HG03045 (cell line): ENCODE measurements around the gene FBXO10.
"Not testable (repeated sequence)": the region's sequence is repeated elsewhere in the genome, so short reads cannot be mapped to it uniquely, and the experiment has no call there.

Experiments used
- ATAC-seq: cut with Tn5 transposase; IDR thresholded peaks from one replicate; pipeline ENCODE4 v1.9.1; 2021; ENCODE audit warnings: mild to moderate bottlenecking, moderate library complexity; ENCODE audit not compliant: unreplicated experiment

FBXO10 gene

DNA sequence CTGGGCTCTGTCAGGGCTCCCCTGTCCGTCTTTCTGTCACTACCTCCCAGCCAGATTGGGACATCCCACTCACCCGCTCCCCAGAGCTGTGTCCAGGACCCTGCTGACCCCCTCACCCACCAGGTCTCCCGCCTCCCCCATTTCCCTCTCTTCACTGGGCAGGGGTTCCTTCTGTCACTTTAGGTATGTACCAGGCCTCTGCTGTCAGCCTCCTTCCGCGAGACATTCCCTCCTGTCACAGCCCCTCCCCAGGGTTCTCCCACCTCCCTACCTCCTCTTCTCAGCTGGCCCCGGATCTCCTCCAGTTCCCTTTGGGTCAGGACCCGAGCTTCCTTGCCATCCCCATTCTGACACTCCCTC lies 89.9 kb downstream of the FBXO10 start:
- peak; percentile 1 for ATAC-seq

DNA sequence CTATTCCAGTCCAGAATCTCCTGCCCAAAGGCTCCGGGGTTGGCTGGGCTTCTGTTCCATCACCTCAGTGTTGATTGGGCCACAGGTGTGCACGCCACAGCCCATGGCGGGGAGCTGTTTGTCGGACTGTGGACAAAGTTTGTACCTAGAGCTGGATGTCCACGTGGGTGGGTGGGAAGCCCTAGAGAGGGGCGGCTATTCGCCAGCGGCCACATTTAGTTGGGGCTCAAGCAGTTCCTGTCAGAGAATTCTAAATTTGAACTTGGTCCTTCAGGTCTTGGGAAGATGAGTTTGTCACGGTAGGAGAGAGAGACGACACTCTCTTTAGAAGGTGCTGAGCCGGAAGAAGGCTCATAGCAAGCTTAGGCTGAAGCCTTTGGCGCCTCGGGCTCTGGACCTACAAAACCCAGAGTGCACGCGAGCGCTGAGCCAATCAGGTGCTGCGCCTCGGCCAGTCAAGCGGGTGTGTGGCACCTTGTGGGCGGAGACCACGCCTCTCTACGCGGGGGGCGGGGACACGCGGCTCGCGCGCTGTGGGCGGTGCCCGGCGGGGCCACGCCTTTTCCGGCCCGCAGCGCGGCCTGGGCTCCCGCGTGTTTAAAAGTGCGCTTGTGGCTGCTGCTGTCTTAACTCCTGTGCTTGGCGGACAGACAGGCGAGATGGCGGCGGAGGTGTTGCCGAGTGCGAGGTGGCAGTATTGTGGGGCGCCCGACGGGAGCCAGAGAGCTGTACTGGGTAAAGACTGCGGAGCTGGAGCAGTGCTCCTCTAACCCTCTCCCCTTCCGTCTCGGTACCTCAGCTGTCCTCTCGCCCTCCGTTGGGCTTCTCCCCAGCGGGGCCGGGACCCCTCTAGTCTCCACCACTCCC lies 90.6 kb downstream of the FBXO10 start, which contains the start of gene POLR1E:
Gene POLR1E, plus strand, starts transcription at position 560 of the 867 bp plus-strand sequence. Its CDS starts 100 bp downstream, at position 660.
- peak; percentile 96 for ATAC-seq

DNA sequence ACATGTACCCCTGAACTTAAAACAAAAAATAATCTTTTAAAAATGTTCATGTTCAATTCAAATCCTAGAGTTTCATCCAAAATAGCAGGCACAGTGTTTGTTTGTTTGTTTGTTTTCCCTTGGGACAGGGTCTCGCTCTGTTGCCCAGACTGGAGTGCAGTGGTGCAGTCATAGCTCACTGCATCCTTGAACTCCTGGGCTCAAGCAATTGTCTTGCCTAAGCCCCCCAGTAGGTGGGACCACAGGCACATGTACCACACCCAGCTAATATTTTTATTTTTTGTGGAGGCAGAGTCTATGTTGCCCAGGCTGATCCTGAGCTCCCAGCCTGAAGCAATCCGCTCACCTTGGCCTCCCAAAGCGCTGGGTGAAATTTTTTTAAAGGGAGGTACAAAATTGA lies 95.4 kb downstream of the FBXO10 start:
- no peak for ATAC-seq

DNA sequence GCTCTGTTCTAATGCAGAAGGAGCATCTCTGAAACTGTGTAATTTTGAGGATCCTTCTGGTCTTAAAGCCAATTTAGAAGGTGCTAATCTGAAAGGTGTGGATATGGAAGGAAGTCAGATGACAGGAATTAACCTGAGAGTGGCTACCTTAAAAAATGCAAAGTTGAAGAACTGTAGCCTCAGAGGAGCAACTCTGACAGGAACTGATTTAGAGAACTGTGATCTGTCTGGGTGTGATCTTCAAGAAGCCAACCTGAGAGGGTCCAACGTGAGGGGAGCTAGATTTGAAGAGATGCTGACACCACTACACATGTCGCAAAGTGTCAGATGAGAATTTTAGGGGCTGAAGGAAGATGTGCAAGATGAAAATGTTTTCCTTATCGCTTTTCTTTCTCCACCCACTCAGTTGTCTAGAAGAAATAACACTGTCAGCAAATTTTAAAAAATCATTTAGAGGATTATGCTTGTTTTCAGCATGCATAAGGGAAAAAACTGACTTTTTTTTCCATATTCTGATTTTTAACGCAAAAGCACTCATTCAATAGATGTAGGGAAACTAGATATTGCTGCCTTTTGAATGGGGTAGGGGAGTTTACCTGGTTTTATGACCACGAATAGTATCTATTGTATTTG lies 98.1 kb downstream of the FBXO10 start:
- not testable (repeated sequence) for ATAC-seq

DNA sequence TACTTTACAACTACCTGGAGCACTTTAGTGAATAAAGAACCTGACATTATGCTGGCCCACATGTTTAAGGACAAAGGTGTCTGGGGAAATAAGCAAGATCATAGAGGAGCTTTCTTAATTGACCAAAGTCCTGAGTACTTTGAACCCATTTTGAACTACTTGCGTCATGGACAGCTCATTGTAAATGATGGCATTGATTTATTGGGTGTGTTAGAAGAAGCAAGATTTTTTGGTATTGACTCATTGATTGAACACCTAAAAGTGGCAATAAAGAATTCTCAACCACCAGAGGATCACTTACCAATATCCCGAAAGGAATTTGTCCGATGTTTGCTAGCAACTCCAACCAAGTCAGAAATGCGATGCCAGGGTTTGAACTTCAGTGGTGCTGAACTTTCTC lies 98.7 kb downstream of the FBXO10 start:
- not testable (repeated sequence) for ATAC-seq

DNA sequence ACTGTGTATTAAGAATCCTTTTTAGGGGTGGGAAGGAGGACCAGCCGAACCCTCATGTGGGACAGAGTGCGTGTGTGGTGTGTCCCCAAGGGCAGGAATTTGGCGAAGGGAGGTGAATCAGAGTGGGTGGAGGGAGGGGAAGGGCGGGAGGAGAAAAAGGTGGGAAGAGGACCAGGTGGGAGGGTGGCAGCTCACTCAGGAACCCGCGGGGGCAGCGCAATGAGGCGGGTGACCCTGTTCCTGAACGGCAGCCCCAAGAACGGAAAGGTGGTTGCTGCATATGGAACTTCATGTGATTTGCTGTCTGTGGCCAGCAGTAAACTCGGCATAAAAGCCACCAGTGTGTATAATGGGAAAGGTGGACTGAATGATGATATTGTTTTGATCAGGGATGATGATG lies 99.2 kb downstream of the FBXO10 start:
- no peak for ATAC-seq

DNA sequence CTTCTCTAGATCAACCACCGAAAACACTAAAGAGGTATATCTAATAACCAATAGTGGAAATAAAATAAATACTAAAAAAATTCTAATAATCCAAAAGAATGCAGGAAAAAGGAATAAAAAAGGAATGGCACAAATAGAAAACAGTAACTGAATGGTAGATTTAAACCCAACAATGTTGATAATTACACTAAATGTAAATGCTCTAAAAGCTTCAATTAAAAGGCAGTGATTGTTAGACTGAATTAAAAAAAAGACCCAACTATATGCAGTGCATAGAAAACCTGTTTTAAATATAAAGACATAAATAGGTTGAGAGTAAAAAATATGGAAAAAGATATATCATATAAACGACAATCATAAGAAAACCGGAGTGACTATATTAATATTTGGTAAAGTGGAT lies 101.7 kb downstream of the FBXO10 start:
- no peak for ATAC-seq

DNA sequence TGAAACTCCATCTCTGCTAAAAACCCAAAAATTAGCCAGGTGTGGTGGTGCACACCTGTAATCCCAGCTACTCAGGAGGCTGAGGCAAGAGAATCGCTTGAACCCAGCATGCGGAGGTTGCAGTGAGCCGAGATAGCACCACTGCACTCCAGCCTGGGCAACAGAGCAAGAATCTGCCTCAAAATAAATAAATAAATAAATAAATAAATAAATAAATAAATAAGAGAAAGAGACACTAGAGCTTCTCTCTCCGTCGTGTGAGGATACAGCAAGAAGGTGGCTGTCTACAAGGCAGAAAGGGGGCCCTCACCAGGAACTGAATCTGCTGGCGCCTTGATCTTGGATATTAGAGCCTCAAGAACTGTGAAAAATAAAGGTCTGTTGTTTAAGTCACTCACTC lies 102.2 kb downstream of the FBXO10 start:
- not testable (repeated sequence) for ATAC-seq

DNA sequence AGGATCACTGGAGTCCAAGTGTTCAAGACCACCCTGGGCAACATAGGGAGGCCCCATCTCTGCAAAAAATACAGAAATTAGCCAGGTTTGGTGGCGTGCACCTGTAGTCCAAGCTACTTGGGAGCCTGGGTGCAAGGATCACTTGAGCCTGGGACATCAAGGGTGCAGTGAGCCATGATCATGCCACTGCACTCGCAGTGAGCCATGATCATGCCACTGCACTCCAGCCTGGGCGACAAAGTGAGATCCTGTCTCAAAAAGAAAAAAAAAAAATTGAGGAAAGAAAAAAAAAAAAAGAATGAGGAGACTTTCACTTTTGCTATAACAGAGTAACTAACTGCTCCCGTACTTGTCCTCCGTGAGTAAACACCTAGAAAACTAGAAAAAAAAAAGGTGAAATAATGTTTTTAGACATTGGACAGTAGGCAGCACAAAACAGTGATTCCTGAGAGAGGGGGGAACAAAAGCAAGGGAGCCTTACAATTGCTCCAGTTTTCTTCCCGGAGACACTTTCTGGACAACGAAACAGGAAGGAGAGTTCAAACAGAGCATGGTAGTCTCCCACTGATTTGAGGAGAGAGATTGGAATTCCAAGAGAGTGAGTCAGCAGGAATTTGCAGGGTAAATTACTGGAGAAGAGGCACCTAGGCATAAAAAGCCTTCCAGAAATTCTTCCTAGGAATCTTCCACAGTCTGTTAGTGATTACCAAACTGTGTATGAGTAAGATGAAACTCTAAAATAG lies 104.1 kb downstream of the FBXO10 start:
- no peak for ATAC-seq

DNA sequence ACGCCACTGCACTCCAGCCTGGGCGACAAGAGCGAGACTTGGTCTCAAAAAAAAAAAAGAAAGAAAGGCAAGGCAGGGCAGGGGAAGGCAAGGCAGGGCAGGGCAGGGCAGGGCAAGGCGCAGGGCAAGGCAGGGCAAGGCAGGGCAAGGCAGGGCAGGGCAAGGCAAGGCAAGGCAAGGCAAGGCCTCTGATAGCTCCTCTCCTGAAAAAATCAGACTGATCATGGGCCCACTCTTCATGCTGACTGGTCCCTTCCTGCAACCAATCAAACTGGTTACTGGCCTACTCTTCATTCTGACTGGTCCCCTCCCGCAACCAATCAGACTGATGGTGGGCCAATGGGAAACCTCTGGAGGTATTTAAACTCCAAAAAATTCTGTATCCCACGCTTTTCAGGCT lies 107.6 kb downstream of the FBXO10 start:
- ATAC-seq: no peak

DNA sequence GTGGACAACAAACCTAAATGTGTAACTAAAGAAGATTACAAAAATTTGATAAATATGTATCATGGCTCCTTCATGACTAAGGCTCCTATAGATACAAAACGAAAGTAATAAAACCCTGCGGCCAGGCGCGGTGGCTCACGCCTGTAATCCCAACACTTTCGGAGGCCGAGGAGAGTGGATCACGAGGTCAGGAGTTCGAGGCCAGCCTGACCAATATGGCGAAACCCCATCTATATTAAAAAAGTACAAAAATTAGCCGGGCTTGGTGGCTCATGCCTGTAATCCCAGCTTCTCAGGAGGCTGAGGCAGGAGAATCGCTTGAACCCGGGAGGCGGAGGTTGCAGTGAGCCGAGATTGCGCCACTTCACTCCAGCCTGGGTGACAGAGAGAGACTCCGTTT lies 108.7 kb downstream of the FBXO10 start:
- ATAC-seq: not testable (repeated sequence)

DNA sequence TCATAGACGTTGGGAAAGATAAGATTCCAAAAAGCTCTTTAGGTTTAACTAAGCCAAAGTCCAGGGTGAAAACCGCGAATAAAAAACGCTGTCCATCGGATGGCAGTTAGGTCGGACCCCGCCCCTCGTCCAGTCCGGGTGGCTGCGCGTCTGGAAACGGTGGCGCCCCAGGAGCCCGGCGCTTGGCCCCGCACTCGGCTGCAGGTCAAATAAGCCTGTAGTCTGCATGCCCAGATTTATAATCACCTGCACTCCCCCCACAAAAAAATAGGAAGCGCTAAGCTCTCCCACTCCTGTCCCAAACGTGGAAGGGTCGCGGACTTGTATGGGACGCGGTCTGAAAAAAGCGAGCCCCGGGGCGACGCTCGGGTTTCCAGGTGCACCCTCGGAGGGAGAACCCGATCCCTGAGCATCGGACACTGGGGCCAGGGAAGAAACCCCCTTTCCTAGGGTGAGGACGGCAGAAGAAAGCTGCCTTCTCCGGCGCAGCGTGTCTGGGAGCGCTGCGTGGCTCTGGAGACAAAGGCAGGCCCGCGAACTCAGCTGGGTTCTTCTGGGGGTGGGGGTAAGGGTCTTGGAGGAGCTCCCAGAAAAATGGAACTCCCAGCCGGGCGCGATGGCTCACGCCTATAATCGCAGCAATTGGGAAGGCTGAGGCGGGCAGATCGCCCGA lies 110.0 kb downstream of the FBXO10 start:
- peak; percentile 13 for ATAC-seq

DNA sequence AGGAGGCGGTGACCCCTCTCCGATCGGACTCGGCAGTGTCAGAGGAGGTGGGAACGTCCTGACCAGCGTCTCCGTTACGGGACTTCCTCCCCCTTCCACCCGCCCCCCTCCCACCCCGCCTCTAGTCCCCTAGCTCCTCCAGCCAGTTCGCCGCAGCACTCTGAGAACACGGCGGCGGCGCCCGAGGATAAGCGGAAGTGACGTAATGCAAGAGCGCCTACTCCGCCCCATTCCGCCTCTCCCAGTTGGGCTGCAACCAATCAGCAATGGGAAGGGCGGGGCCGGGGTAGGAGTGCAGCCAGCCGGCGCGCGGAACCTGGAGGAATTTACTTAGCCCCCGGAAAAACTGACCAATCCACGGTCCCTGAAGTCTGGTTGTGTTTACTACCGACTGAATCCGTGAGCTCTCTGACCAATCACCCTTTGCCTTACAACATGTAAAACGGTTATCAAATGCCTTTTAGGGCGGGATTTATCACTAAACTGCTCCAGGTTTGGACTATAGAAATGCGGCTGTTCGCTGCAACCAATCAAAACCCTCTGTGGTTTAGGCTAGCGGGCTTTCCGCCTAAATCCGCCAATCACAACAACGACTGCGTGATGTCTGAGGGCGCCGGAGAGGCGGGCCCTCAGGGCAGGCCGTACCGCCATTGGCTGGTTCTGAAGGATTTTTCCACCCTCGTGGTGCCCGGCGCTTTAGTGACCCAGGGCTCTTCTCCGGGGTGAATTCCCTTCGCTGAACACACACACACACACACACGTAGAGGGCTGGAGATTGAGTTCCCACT lies 110.7 kb downstream of the FBXO10 start, which contains the start of gene ZBTB5:
Gene ZBTB5, minus strand, starts transcription at position 202 of the 788 bp plus-strand sequence. CDS start 22,899 bp downstream, outside the sequence.
- peak; percentile 78 for ATAC-seq

DNA sequence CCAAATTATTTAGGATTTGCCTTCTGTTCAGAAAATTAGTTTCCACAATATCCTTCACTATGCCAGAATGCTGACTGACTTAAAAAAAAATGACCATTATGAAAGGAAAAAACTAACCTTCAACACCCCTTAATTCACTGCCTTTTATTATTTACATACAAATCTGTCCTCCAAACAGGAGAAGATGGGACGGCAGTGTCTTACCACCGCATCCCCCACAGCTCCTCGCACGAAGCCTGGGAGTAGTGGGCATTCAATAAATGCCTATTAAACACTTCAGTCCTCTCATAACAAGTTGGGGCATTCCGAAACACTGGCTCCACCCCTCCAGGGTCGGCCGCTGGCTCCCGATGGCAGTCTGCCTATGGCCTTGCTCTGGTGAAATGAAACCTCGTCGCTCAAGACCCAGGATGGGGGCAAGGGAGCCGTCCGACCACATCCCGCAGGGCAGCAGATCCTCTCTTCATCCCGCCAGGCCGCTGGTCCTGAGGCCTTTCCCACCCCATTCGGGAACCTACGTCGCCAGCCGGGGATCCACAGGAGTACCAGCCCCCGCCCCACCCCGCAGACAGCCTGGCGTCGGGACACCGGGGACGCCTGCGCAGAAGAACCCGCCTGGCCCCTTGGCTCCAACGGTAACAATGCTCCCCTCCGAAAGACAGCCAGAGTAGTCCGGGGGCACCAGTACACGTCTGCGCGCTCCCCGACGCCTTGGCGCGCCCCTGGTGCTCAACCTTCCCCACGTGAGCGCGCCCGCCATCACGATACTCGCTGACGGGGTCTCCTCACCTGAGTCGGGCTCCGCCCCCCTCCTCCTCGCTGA lies 111.5 kb downstream of the FBXO10 start:
- ATAC-seq: peak; percentile 26

DNA sequence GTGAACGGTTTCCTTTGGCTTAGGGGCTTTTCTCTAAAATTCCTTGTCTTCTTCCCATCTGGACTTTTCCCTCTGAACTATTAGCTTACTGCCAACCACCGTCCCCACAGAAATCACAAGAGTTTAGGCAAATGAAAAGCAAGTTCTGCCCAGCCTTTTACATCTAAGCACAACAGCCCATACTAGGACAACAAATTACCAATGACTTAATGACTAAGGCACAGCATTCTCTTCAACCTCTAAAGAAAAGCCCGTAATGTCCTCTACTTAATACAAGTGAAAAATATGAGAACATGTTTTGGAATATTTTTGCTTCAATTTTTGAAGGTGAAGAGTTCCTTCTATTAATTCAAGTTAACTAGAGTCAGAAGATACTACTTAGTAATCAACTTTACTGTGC lies 112.2 kb downstream of the FBXO10 start:
- no peak for ATAC-seq
